ENCODE results near the gene RO60.

GRCh38 chr1:193031431-193031830 lies 28.0 kb upstream of the RO60 start:
- TF ChIP-seq, protein P1, sequence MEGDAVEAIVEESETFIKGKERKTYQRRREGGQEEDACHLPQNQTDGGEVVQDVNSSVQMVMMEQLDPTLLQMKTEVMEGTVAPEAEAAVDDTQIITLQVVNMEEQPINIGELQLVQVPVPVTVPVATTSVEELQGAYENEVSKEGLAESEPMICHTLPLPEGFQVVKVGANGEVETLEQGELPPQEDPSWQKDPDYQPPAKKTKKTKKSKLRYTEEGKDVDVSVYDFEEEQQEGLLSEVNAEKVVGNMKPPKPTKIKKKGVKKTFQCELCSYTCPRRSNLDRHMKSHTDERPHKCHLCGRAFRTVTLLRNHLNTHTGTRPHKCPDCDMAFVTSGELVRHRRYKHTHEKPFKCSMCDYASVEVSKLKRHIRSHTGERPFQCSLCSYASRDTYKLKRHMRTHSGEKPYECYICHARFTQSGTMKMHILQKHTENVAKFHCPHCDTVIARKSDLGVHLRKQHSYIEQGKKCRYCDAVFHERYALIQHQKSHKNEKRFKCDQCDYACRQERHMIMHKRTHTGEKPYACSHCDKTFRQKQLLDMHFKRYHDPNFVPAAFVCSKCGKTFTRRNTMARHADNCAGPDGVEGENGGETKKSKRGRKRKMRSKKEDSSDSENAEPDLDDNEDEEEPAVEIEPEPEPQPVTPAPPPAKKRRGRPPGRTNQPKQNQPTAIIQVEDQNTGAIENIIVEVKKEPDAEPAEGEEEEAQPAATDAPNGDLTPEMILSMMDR (IDR thresholded peaks at IDR 0.05), result no peak
- TF ChIP-seq POLR2AphosphoS5 (IDR thresholded peaks at IDR 0.05; ENCODE audit: insufficient read depth in 1 of 2, low read depth in 1 of 2), result no peak
